ENCODE results near the gene FAM151A.

Gene FAM151A

GRCh38 chr1:54599211-54599823, 24.0 kb downstream of the FAM151A start:
- no peak for TF ChIP-seq CTCF (IDR thresholded peaks at IDR 0.05; ENCODE audit: insufficient read depth, low read length, poor library complexity, severe bottlenecking)
- no peak for DNase-seq (ENCODE audit: extremely low read depth, insufficient read length)

GRCh38 chr1:54597455-54598030, 25.8 kb downstream of the FAM151A start:
- DNase-seq (ENCODE audit: extremely low read depth, insufficient read length) = no peak
- H3K36me3 ChIP-seq (ENCODE audit: control insufficient read depth, insufficient read depth, low read length) = no peaks in the 10 kb centered on the region
- no peak for TF ChIP-seq CTCF (IDR thresholded peaks at IDR 0.05; ENCODE audit: insufficient read depth, low read length, poor library complexity, severe bottlenecking)

More at GRCh38 chr1:54599211-54599823, 24.0 kb downstream of the FAM151A start:
- Histone ChIP-seq H3K36me3 (ENCODE audit: control insufficient read depth, insufficient read depth, low read length) (no peaks in the 10 kb centered on the region), H3K27me3 (replicated peaks; ENCODE audit: control insufficient read depth, insufficient read depth, low read length) (no peaks in the 10 kb centered on the region), H3K4me3 (replicated peaks; ENCODE audit: low read depth, low read length) (no peak overlapping the region)

GRCh38 chr1:54596756-54597155, 26.6 kb downstream of the FAM151A start:
- no peak for TF ChIP-seq CTCF (IDR thresholded peaks at IDR 0.05; ENCODE audit: insufficient read depth, low read length, poor library complexity, severe bottlenecking)
- no peak for DNase-seq (ENCODE audit: extremely low read depth, insufficient read length)
- H3K27me3 ChIP-seq (replicated peaks; ENCODE audit: control insufficient read depth, insufficient read depth, low read length) = no peaks in the 10 kb centered on the region
- H3K4me3 ChIP-seq (replicated peaks; ENCODE audit: low read depth, low read length) = no peak overlapping the region
- no peaks in the 10 kb centered on the region for H3K36me3 ChIP-seq (ENCODE audit: control insufficient read depth, insufficient read depth, low read length)

More at GRCh38 chr1:54597455-54598030, 25.8 kb downstream of the FAM151A start:
- H3K27me3 ChIP-seq (replicated peaks; ENCODE audit: control insufficient read depth, insufficient read depth, low read length) = no peaks in the 10 kb centered on the region
- no peak overlapping the region for H3K4me3 ChIP-seq (replicated peaks; ENCODE audit: low read depth, low read length)

- TF ChIP-seq CTCF (IDR thresholded peaks at IDR 0.05; ENCODE audit: insufficient read depth, low read length, poor library complexity, severe bottlenecking) = no peak
- Histone ChIP-seq H3K27me3 (replicated peaks; ENCODE audit: control insufficient read depth, insufficient read depth, low read length) (no peaks in the 10 kb centered on the region), H3K4me3 (replicated peaks; ENCODE audit: low read depth, low read length) (no peak overlapping the region), H3K36me3 (ENCODE audit: control insufficient read depth, insufficient read depth, low read length) (no peaks in the 10 kb centered on the region)
- DNase-seq (ENCODE audit: extremely low read depth, insufficient read length) = no peak
These were observed 27.3 kb downstream of the FAM151A start for GRCh38 chr1:54595956-54596498.

- Histone ChIP-seq H3K36me3 (ENCODE audit: control insufficient read depth, insufficient read depth, low read length) (no peaks in the 10 kb centered on the region), H3K4me3 (replicated peaks; ENCODE audit: low read depth, low read length) (no peak overlapping the region), H3K27me3 (replicated peaks; ENCODE audit: control insufficient read depth, insufficient read depth, low read length) (no peaks in the 10 kb centered on the region)
- TF ChIP-seq CTCF (IDR thresholded peaks at IDR 0.05; ENCODE audit: insufficient read depth, low read length, poor library complexity, severe bottlenecking) = no peak
- no peak for DNase-seq (ENCODE audit: extremely low read depth, insufficient read length)
These were observed 28.9 kb downstream of the FAM151A start for GRCh38 chr1:54594463-54594862.
